ENCODE results near the gene AHNAK2.

AHNAK2 gene

GRCh38 chr14:104985675-104986486 is 7.7 kb upstream of the AHNAK2 start, which contains the start of gene CLBA1:
CLBA1 (plus strand) TSS chr14:104985788; CDS start chr14:104986432, 644 bp downstream.
- peak; percentile 77 for DNase-seq (ENCODE audit: low read depth)

GRCh38 chr14:104984056-104984894 is 6.1 kb upstream of the AHNAK2 start:
- DNase-seq (ENCODE audit: low read depth) = no peak

- no peak for DNase-seq (ENCODE audit: low read depth)
Measured at GRCh38 chr14:104983231-104983721, 5.1 kb upstream of the AHNAK2 start.

- DNase-seq (ENCODE audit: low read depth) = no peak
Measured at GRCh38 chr14:104982548-104983230, 4.5 kb upstream of the AHNAK2 start.

- no peak for DNase-seq (ENCODE audit: low read depth)
Measured at GRCh38 chr14:104981699-104982541, 3.7 kb upstream of the AHNAK2 start.

- no peak for DNase-seq (ENCODE audit: low read depth)
Measured at GRCh38 chr14:104980611-104981531, 2.7 kb upstream of the AHNAK2 start.

GRCh38 chr14:104979758-104980610 is 1.8 kb upstream of the AHNAK2 start:
- no peak for DNase-seq (ENCODE audit: low read depth)

GRCh38 chr14:104978746-104979691 is 845 bp upstream of the AHNAK2 start:
- DNase-seq (ENCODE audit: low read depth) = no peak

GRCh38 chr14:104977008-104977680 is 1.0 kb downstream of the AHNAK2 start:
- no peak for DNase-seq (ENCODE audit: low read depth)

- peak; percentile 81 for DNase-seq (ENCODE audit: low read depth)
Measured at GRCh38 chr14:104976198-104977007, 1.8 kb downstream of the AHNAK2 start.

- DNase-seq (ENCODE audit: low read depth) = no peak
Measured at GRCh38 chr14:104975481-104976197, 2.5 kb downstream of the AHNAK2 start.

GRCh38 chr14:104974665-104975390 is 3.3 kb downstream of the AHNAK2 start:
- no peak for DNase-seq (ENCODE audit: low read depth)

GRCh38 chr14:104974146-104974541 is 4.0 kb downstream of the AHNAK2 start:
- no peak for DNase-seq (ENCODE audit: low read depth)

GRCh38 chr14:104973385-104974145 is 4.6 kb downstream of the AHNAK2 start:
- no peak for DNase-seq (ENCODE audit: low read depth)

- DNase-seq (ENCODE audit: low read depth) = no peak
Measured at GRCh38 chr14:104973135-104973384, 5.1 kb downstream of the AHNAK2 start.

Measured in stimulated activated CD8-positive, alpha-beta memory T cell treated with anti-CD3 and anti-CD28 coated beads, Interleukin-12 subunit alpha, Interleukin-12 subunit beta, amount 100 ng/mL, for 1 hour (primary cell).